HepG2 (cell line): ENCODE data around the gene HOMEZ. TPM values are rescaled to one million over a fixed set of nuclear protein-coding genes. Genes with fewer than 3 reads are reported as not detected.

ENCODE experiments used
- CENPX ChIP-seq: sonication (generic); formaldehyde crosslinking; IDR thresholded peaks from 2 replicates; pipeline ENCODE4 v1.9.0; 2021; ENCODE audit warnings: mild to moderate bottlenecking, missing genetic modification reagents, moderate library complexity
- GPBP1L1 ChIP-seq: sonication (generic); formaldehyde crosslinking; IDR thresholded peaks from 2 replicates; pipeline ENCODE4 v1.5.0; 2020; ENCODE audit warnings: mild to moderate bottlenecking, missing genetic modification reagents
- KLF12 ChIP-seq: sonication (generic); formaldehyde crosslinking; IDR thresholded peaks from 2 replicates; pipeline ENCODE4 v1.4.0; 2020; ENCODE audit warnings: missing genetic modification reagents, borderline replicate concordance
- SNAI1 ChIP-seq: sonication (generic); formaldehyde crosslinking; IDR thresholded peaks from 2 replicates; pipeline ENCODE4 v1.5.0; 2020; ENCODE audit warnings: mild to moderate bottlenecking, missing genetic modification reagents, borderline replicate concordance
- SOX13 ChIP-seq, 3 experiments: fragments of 450-650 bp in 1 of 3; sonication (generic) in 1 of 3; formaldehyde crosslinking in 1 of 3; IDR thresholded peaks in 2 of 3; conservative IDR thresholded peaks in 1 of 3; 2 replicates each; pipeline versions ENCODE4 v1.5.0 to v1.6.1; 2016 to 2020; ENCODE audit warnings: antibody characterized with exemption in 1 of 3, mild to moderate bottlenecking in 1 of 3, missing compliant biosample characterization in 1 of 3, missing genetic modification reagents in 1 of 3, moderate library complexity in 1 of 3
- SOX6 ChIP-seq, 2 experiments: fragments of 450-650 bp in 1 of 2; sonication (generic) in 1 of 2; formaldehyde crosslinking in 1 of 2; IDR thresholded peaks; 2 replicates each; pipeline versions ENCODE4 v1.4.0 to v1.6.1; 2017 to 2020; ENCODE audit warnings: antibody characterized with exemption in 1 of 2, mild to moderate bottlenecking in 1 of 2, missing genetic modification reagents in 1 of 2
- STAG1 ChIP-seq: sonication (generic); formaldehyde crosslinking; IDR thresholded peaks from 2 replicates; pipeline ENCODE4 v1.4.0; 2020; ENCODE audit warnings: missing genetic modification reagents
- U2AF2 ChIP-seq: fragments of 200-400 bp; formaldehyde crosslinking; IDR thresholded peaks from 2 replicates; pipeline ENCODE4 v1.6.1; 2017; ENCODE audit warnings: low read depth, mild to moderate bottlenecking, low read length
- ZC3H4 ChIP-seq: sonication (generic); formaldehyde crosslinking; IDR thresholded peaks from 2 replicates; pipeline ENCODE4 v1.4.0; 2020; ENCODE audit warnings: missing genetic modification reagents, borderline replicate concordance
- ZNF207 ChIP-seq: fragments of 450-650 bp; IDR thresholded peaks from 2 replicates; pipeline ENCODE4 v1.6.1; 2016; ENCODE audit warnings: antibody characterized with exemption, borderline replicate concordance
- ZNF256 ChIP-seq: sonication (generic); formaldehyde crosslinking; conservative IDR thresholded peaks from 2 replicates; pipeline ENCODE4 v1.4.0; 2020; ENCODE audit warnings: missing genetic modification reagents
- ZNF460 ChIP-seq: sonication (generic); formaldehyde crosslinking; IDR thresholded peaks from 2 replicates; pipeline ENCODE4 v1.5.1; 2020; ENCODE audit warnings: missing genetic modification reagents, mild to moderate bottlenecking, borderline replicate concordance
- ZNF512B ChIP-seq: sonication (generic); formaldehyde crosslinking; IDR thresholded peaks from 2 replicates; pipeline ENCODE4 v1.5.1; 2020; ENCODE audit warnings: missing genetic modification reagents, mild to moderate bottlenecking, borderline replicate concordance
- ZNF770 ChIP-seq: sonication (generic); formaldehyde crosslinking; IDR thresholded peaks from 2 replicates; pipeline ENCODE4 v1.5.0; 2020; ENCODE audit warnings: mild to moderate bottlenecking, missing genetic modification reagents
- polyA plus RNA-seq, 8 experiments: library from polyadenylated mRNA; depleted of rRNA in 3 of 8; stranded (reverse) in 7 of 8; unstranded in 1 of 8; fragments of >200 nt; fragmentation: Illumina TruSeq in 4 of 8; extraction: Trizol in 4 of 8; gene quantifications; 2 replicates each; pipeline versions ENCODE4 v1.2.1 to v1.2.3, GENCODE V29; 2011 to 2016; ENCODE audit warnings: low read depth in 4 of 8, missing spikeins in 1 of 8, mixed read lengths in 1 of 8; ENCODE audit not compliant: insufficient read depth in 1 of 8
- total RNA-seq, 5 experiments: library from RNA; depleted of rRNA; stranded (reverse); fragments of >200 nt; fragmentation: Illumina TruSeq; extraction: Trizol; gene quantifications; 2 replicates each; pipeline ENCODE4 v1.2.3, GENCODE V29; 2016; ENCODE audit warnings: low read depth in 1 of 5
- TF ChIP-seq, protein P1 (sequence below): sonication (generic); formaldehyde crosslinking; IDR thresholded peaks from 2 replicates; pipeline ENCODE4 v1.4.0; 2020; ENCODE audit warnings: missing genetic modification reagents, mild to moderate bottlenecking, borderline replicate concordance

The HOMEZ gene
- total and polyA plus RNA-seq, 2 of the 13 experiments (the other 11 are each of a cell fraction or from before 2014, with no cell fraction given) = 14.5 to 31.8 TPM

GRCh38 chr14:23326491-23327332 is 40.8 kb upstream of the HOMEZ start (continued):
- TF ChIP-seq GPBP1L1 (CRISPR knock-in tag) = no peak
- TF ChIP-seq ZC3H4 (CRISPR knock-in tag) = peak; percentile 41
- no peak for TF ChIP-seq SOX6 (IDR thresholded peaks at IDR 0.05)
- peak; percentile 47 for TF ChIP-seq SOX6 (CRISPR knock-in tag; IDR thresholded peaks at IDR 0.05)
- TF ChIP-seq ZNF512B (CRISPR knock-in tag) = peak; percentile 92
- no peak for TF ChIP-seq ZNF207
- TF ChIP-seq U2AF2 = no peak
- TF ChIP-seq SNAI1 (CRISPR knock-in tag) = peak; percentile 24; the same call in 1 of the 2 replicates
- TF ChIP-seq CENPX (CRISPR knock-in tag) = no peak
- TF ChIP-seq, protein P1, sequence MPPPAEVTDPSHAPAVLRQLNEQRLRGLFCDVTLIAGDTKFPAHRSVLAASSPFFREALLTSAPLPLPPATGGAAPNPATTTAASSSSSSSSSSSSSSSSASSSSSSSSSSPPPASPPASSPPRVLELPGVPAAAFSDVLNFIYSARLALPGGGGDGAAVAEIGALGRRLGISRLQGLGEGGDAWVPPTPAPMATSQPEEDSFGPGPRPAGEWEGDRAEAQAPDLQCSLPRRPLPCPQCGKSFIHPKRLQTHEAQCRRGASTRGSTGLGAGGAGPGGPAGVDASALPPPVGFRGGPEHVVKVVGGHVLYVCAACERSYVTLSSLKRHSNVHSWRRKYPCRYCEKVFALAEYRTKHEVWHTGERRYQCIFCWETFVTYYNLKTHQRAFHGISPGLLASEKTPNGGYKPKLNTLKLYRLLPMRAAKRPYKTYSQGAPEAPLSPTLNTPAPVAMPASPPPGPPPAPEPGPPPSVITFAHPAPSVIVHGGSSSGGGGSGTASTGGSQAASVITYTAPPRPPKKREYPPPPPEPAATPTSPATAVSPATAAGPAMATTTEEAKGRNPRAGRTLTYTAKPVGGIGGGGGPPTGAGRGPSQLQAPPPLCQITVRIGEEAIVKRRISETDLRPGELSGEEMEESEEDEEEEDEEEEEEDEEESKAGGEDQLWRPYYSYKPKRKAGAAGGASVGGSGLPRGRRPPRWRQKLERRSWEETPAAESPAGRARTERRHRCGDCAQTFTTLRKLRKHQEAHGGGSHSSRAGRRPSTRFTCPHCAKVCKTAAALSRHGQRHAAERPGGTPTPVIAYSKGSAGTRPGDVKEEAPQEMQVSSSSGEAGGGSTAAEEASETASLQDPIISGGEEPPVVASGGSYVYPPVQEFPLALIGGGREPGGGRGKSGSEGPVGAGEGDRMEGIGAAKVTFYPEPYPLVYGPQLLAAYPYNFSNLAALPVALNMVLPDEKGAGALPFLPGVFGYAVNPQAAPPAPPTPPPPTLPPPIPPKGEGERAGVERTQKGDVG (CRISPR knock-in tag) = peak; percentile 29; the same call in 1 of the 2 replicates
- TF ChIP-seq STAG1 (CRISPR knock-in tag) = no peak
- no peak for TF ChIP-seq SOX13 (IDR thresholded peaks at IDR 0.05)
- 0 out of 4 replicates have a peak, but pooled peaks of 1 of the 2 experiments have one; percentile 78 for TF ChIP-seq SOX13 (CRISPR knock-in tag; conservative IDR thresholded peaks at IDR 0.05 in 1 of 2, IDR thresholded peaks at IDR 0.05 in 1 of 2)
- TF ChIP-seq ZNF770 (CRISPR knock-in tag) = no peak
- peak; percentile 73; the same call in 1 of the 2 replicates for TF ChIP-seq ZNF460
- TF ChIP-seq KLF12 (CRISPR knock-in tag) = 0 out of 2 replicates have a peak, but pooled peaks have one; percentile 4
- TF ChIP-seq ZNF256 (CRISPR knock-in tag) = no peak
